ENCODE data around the gene C3orf20.
A peak's percentile ranks its signal among the peaks of the same experiment; 100 is the strongest.

The C3orf20 gene

GRCh38 chr3:14674841-14675240 lies at the start of gene C3orf20:
Gene C3orf20, plus strand, starts transcription at chr3:14675141. Its CDS starts 7,573 bp downstream, at chr3:14682714.
- Mint-ChIP-seq H3K4me3 (no peak within 1 kb of the TSS), H3K4me1 (peaks cover 12% of the 10 kb centered on the region), H3K36me3 (ENCODE audit: low read depth) (peaks cover 28% of the 10 kb centered on the region), H3K9me3 (peaks cover 9% of the 10 kb centered on the region), H3K27ac (peak within 1 kb of the TSS; percentile 68), H3K27me3 (ENCODE audit: low read depth, poor library complexity) (peaks cover 6% of the 10 kb centered on the region)
- no peak for DNase-seq
- TF ChIP-seq CTCF (IDR thresholded peaks at IDR 0.05) = no peak

GRCh38 chr3:14625443-14625842 lies 49.5 kb upstream of the C3orf20 start:
- Mint-ChIP-seq H3K9me3 (peaks cover 11% of the 10 kb centered on the region), H3K4me1 (peaks cover 10% of the 10 kb centered on the region), H3K27ac (no peak overlapping the region)

GRCh38 chr3:14627815-14628214 lies 47.1 kb upstream of the C3orf20 start:
- peaks cover 11% of the 10 kb centered on the region for H3K9me3 Mint-ChIP-seq
- H3K27ac Mint-ChIP-seq = no peak overlapping the region

More at GRCh38 chr3:14625443-14625842, 49.5 kb upstream of the C3orf20 start:
- H3K4me3 Mint-ChIP-seq = no peak overlapping the region
- peaks cover 7% of the 10 kb centered on the region for H3K27me3 Mint-ChIP-seq (ENCODE audit: low read depth, poor library complexity)
- no peak for TF ChIP-seq CTCF (IDR thresholded peaks at IDR 0.05)
- no peaks in the 10 kb centered on the region for H3K36me3 Mint-ChIP-seq (ENCODE audit: low read depth)
- DNase-seq = no peak

GRCh38 chr3:14628406-14628805 lies 46.5 kb upstream of the C3orf20 start:
- Mint-ChIP-seq H3K9me3 (peaks cover 11% of the 10 kb centered on the region), H3K27me3 (ENCODE audit: low read depth, poor library complexity) (peaks cover 7% of the 10 kb centered on the region)

More at GRCh38 chr3:14627815-14628214, 47.1 kb upstream of the C3orf20 start:
- Mint-ChIP-seq H3K4me3 (no peak overlapping the region), H3K36me3 (ENCODE audit: low read depth) (no peaks in the 10 kb centered on the region), H3K27me3 (ENCODE audit: low read depth, poor library complexity) (peaks cover 7% of the 10 kb centered on the region), H3K4me1 (peaks cover 10% of the 10 kb centered on the region)
- TF ChIP-seq CTCF (IDR thresholded peaks at IDR 0.05) = no peak
- DNase-seq = no peak

GRCh38 chr3:14630404-14631100 lies 44.4 kb upstream of the C3orf20 start:
- TF ChIP-seq CTCF (IDR thresholded peaks at IDR 0.05) = no peak

More at GRCh38 chr3:14628406-14628805, 46.5 kb upstream of the C3orf20 start:
- Mint-ChIP-seq H3K4me1 (peaks cover 10% of the 10 kb centered on the region), H3K36me3 (ENCODE audit: low read depth) (no peaks in the 10 kb centered on the region), H3K4me3 (no peak overlapping the region), H3K27ac (no peak overlapping the region)
- no peak for TF ChIP-seq CTCF (IDR thresholded peaks at IDR 0.05)
- DNase-seq = no peak

GRCh38 chr3:14631101-14631497 lies 43.8 kb upstream of the C3orf20 start:
- no peak overlapping the region for H3K27ac Mint-ChIP-seq

More at GRCh38 chr3:14630404-14631100, 44.4 kb upstream of the C3orf20 start:
- Mint-ChIP-seq H3K36me3 (ENCODE audit: low read depth) (no peaks in the 10 kb centered on the region), H3K4me3 (no peak overlapping the region), H3K4me1 (peaks cover 10% of the 10 kb centered on the region), H3K9me3 (peaks cover 17% of the 10 kb centered on the region), H3K27me3 (ENCODE audit: low read depth, poor library complexity) (peaks cover 7% of the 10 kb centered on the region), H3K27ac (no peak overlapping the region)
- no peak for DNase-seq

More at GRCh38 chr3:14631101-14631497, 43.8 kb upstream of the C3orf20 start:
- no peak overlapping the region for H3K4me3 Mint-ChIP-seq
- TF ChIP-seq CTCF (IDR thresholded peaks at IDR 0.05) = no peak
- DNase-seq = no peak
- H3K36me3 Mint-ChIP-seq (ENCODE audit: low read depth) = no peaks in the 10 kb centered on the region
- H3K27me3 Mint-ChIP-seq (ENCODE audit: low read depth, poor library complexity) = peaks cover 11% of the 10 kb centered on the region
- peaks cover 10% of the 10 kb centered on the region for H3K4me1 Mint-ChIP-seq
- peaks cover 19% of the 10 kb centered on the region for H3K9me3 Mint-ChIP-seq

Data from nephron progenitor cell (in vitro differentiated cells).